Occipital lobe (tissue), 2 donors: ENCODE results near the gene ZNF518A. TPM values are rescaled to one million over a fixed set of nuclear protein-coding genes. Genes with fewer than 3 reads are reported as not detected.

Experiments
- small RNA-seq: library from RNA; depleted of rRNA; stranded (forward); fragments of <200 nt; gene quantifications from one replicate; pipeline ENCODE3, GENCODE V24; 2014
- total RNA-seq: library from RNA; depleted of rRNA; stranded (reverse); fragments of >200 nt; gene quantifications from one replicate; pipeline ENCODE4 v1.2.3, GENCODE V29; 2014

Gene ZNF518A
- total RNA-seq, 1 donor from 2014 or later, result 56.0 TPM

Small RNAs within 50 kb of the gene (small RNA-seq; reads per million reads assigned to genes)
- gene RNU6-271P, result not detected

Other genes with a start within 250 kb of the ZNF518A start
- 2.0 TPM for gene CC2D2B, start 222.3 kb upstream of the ZNF518A start, total RNA-seq
- 19.0 TPM for gene CCNJ, start 86.7 kb upstream of the ZNF518A start, total RNA-seq
- 0.78 TPM for gene BLNK, start 141.3 kb downstream of the ZNF518A start, total RNA-seq
- gene DNTT, start 174.1 kb downstream of the ZNF518A start, total RNA-seq, result not detected
- not detected for gene OPALIN, start 228.7 kb downstream of the ZNF518A start, total RNA-seq